H1 (cell line): ENCODE data around the gene EWSR1. TPM values are rescaled to one million over a fixed set of nuclear protein-coding genes. Genes with fewer than 3 reads are reported as not detected.

Experiments used
- CTCF ChIA-PET: fragments of 300-600 bp; sonication (Branson Sonifier 250); formaldehyde crosslinking; loops from one replicate; lab custom pipeline; 2021; ENCODE audit not compliant: partially characterized antibody; lab: Charles Lee
- POLR2A ChIA-PET: fragments of 300-600 bp; sonication (Branson Sonifier 250); formaldehyde crosslinking; loops from one replicate; lab custom pipeline; 2021; ENCODE audit warnings: inconsistent platforms; ENCODE audit not compliant: partially characterized antibody; lab: Charles Lee
- DNase-seq, 2 experiments: peaks; one replicate each; pipeline versions ENCODE4 v3.0.0 to v3.0.0-alpha.2; 2010 to 2022; ENCODE audit warnings: low spot score in 2 of 2, low read depth in 1 of 2, mixed read lengths in 1 of 2
- FAIRE-seq: peaks from 2 replicates; lab custom pipeline; 2011; peaks lifted over from hg19 to GRCh38; lab: Jason Lieb, UNC
- H2AFZ ChIP-seq: 2 replicates; pipeline ENCODE4 v1.8.1; 2012; ENCODE audit warnings: low read length, inconsistent platforms
- H2AK5ac ChIP-seq: 2 replicates; pipeline ENCODE4 v1.6.1; 2013; ENCODE audit warnings: low read depth, low read length
- H2BK120ac ChIP-seq: replicated peaks from 2 replicates; pipeline ENCODE3; 2013; ENCODE audit warnings: low read depth, low read length, inconsistent platforms
- H2BK12ac ChIP-seq: 2 replicates; pipeline ENCODE4 v1.6.1; 2013; ENCODE audit warnings: low read depth, low read length
- H2BK15ac ChIP-seq: 2 replicates; pipeline ENCODE4 v1.6.1; 2013; ENCODE audit warnings: low read length
- H2BK20ac ChIP-seq: 2 replicates; pipeline ENCODE4 v1.6.1; 2013; ENCODE audit warnings: low read length
- H2BK5ac ChIP-seq: 2 replicates; pipeline ENCODE4 v1.6.1; 2013; ENCODE audit warnings: low read depth, low read length
- H3K14ac ChIP-seq: 2 replicates; pipeline ENCODE4 v1.6.1; 2013; ENCODE audit warnings: inconsistent platforms; ENCODE audit not compliant: insufficient read length
- H3K18ac ChIP-seq: 2 replicates; pipeline ENCODE4 v1.6.1; 2013; ENCODE audit warnings: low read length; ENCODE audit errors: extremely low read depth
- H3K23ac ChIP-seq: 2 replicates; pipeline ENCODE4 v1.6.1; 2013; ENCODE audit warnings: inconsistent platforms; ENCODE audit not compliant: insufficient read length
- H3K23me2 ChIP-seq: 2 replicates; pipeline ENCODE4 v1.6.1; 2013; ENCODE audit warnings: low read depth, low read length
- H3K27ac ChIP-seq: 2 replicates; pipeline ENCODE4 v1.6.1; 2011; ENCODE audit warnings: low read depth, low read length, inconsistent platforms
- H3K27me3 ChIP-seq, 4 experiments: replicated peaks in 1 of 4; 1 replicate in 1 of 4; 2 replicates in 3 of 4; pipeline versions ENCODE4 v1.6.1 to v1.8.1; 2011 to 2013; ENCODE audit warnings: low read length in 3 of 4, mild to moderate bottlenecking in 3 of 4, inconsistent platforms in 2 of 4, mixed read lengths in 2 of 4, moderate library complexity in 1 of 4; ENCODE audit not compliant: control insufficient read depth in 3 of 4, insufficient read depth in 3 of 4; ENCODE audit errors: extremely low read depth in 1 of 4
- H3K36me3 ChIP-seq, 4 experiments: 2 replicates each; pipeline versions ENCODE4 v1.6.1 to v1.8.1; 2011 to 2013; ENCODE audit warnings: mild to moderate bottlenecking in 4 of 4, low read length in 3 of 4, moderate library complexity in 2 of 4, control low read depth in 1 of 4, inconsistent platforms in 1 of 4; ENCODE audit not compliant: insufficient read depth in 4 of 4, control insufficient read depth in 2 of 4
- H3K4ac ChIP-seq: replicated peaks from 2 replicates; pipeline ENCODE3; 2013; ENCODE audit warnings: low read length, low read depth, mixed read lengths, inconsistent platforms; ENCODE audit not compliant: insufficient read length
- H3K4me1 ChIP-seq, 4 experiments: replicated peaks in 1 of 4; 1 replicate in 1 of 4; 2 replicates in 3 of 4; pipeline versions ENCODE4 v1.6.1 to v1.8.1; 2011 to 2013; ENCODE audit warnings: low read length in 3 of 4, inconsistent platforms in 2 of 4, mixed read lengths in 1 of 4; ENCODE audit not compliant: insufficient read depth in 4 of 4, control insufficient read depth in 3 of 4
- H3K4me2 ChIP-seq, 2 experiments: 2 replicates each; pipeline versions ENCODE4 v1.6.1 to v1.8.1; 2011 to 2013; ENCODE audit warnings: low read depth in 2 of 2, low read length in 2 of 2, control low read depth in 1 of 2, inconsistent platforms in 1 of 2, mild to moderate bottlenecking in 1 of 2; ENCODE audit not compliant: insufficient read depth in 1 of 2
- H3K4me3 ChIP-seq, 4 experiments: fragments of 200-600, 300-600 bp in 1 of 4; sonication (generic), shearing (Covaris generic), sonication (Bioruptor Twin) in 1 of 4; 2 replicates each; pipeline versions ENCODE4 v1.5.1 to v1.8.1; 2011 to 2016; ENCODE audit warnings: low read length in 4 of 4, low read depth in 3 of 4, control low read depth in 2 of 4, inconsistent platforms in 2 of 4, mild to moderate bottlenecking in 2 of 4, mixed read lengths in 1 of 4, moderate library complexity in 1 of 4; ENCODE audit not compliant: insufficient read depth in 2 of 4; ENCODE audit errors: extremely low read depth in 1 of 4
- H3K56ac ChIP-seq: replicated peaks from 2 replicates; pipeline ENCODE3; 2013; ENCODE audit warnings: low read depth, mild to moderate bottlenecking, mixed read lengths, low read length, inconsistent platforms; ENCODE audit not compliant: insufficient read length
- H3K79me1 ChIP-seq: 2 replicates; pipeline ENCODE4 v1.6.1; 2013; ENCODE audit warnings: low read depth, low read length, control low read depth
- H3K79me2 ChIP-seq, 2 experiments: 2 replicates each; pipeline versions ENCODE4 v1.6.1 to v1.8.1; 2012 to 2013; ENCODE audit warnings: low read length in 2 of 2, mild to moderate bottlenecking in 2 of 2, inconsistent platforms in 1 of 2; ENCODE audit not compliant: insufficient read depth in 2 of 2, control insufficient read depth in 1 of 2
- H3K9ac ChIP-seq, 4 experiments: replicated peaks in 1 of 4; 1 replicate in 1 of 4; 2 replicates in 3 of 4; pipeline versions ENCODE4 v1.6.1 to v1.8.1; 2011 to 2013; ENCODE audit warnings: low read depth in 3 of 4, low read length in 3 of 4, control low read depth in 2 of 4, mild to moderate bottlenecking in 2 of 4, moderate library complexity in 2 of 4, inconsistent platforms in 1 of 4; ENCODE audit errors: extremely low read depth in 1 of 4
- H3K9me3 ChIP-seq, 2 experiments: 2 replicates each; pipeline versions ENCODE4 v1.6.1 to v1.8.1; 2012 to 2013; ENCODE audit warnings: mild to moderate bottlenecking in 2 of 2, moderate library complexity in 2 of 2, control low read depth in 1 of 2, inconsistent platforms in 1 of 2, low read depth in 1 of 2, low read length in 1 of 2, mixed read lengths in 1 of 2; ENCODE audit not compliant: insufficient read depth in 2 of 2
- H4K20me1 ChIP-seq, 2 experiments: replicated peaks in 1 of 2; 2 replicates each; pipeline versions ENCODE3 to v1.8.1; 2011 to 2013; ENCODE audit warnings: inconsistent platforms in 2 of 2, low read length in 2 of 2, mild to moderate bottlenecking in 1 of 2; ENCODE audit not compliant: insufficient read depth in 2 of 2, control insufficient read depth in 1 of 2
- H4K5ac ChIP-seq: 2 replicates; pipeline ENCODE4 v1.6.1; 2013; ENCODE audit warnings: low read length, low read depth, mixed read lengths, inconsistent platforms; ENCODE audit not compliant: insufficient read length
- H4K8ac ChIP-seq: 2 replicates; pipeline ENCODE4 v1.8.0; 2013; ENCODE audit warnings: mild to moderate bottlenecking, moderate library complexity, low read length, inconsistent platforms; ENCODE audit not compliant: insufficient read depth; ENCODE audit errors: extremely low read depth
- H4K91ac ChIP-seq: replicated peaks from 2 replicates; pipeline ENCODE3; 2013; ENCODE audit warnings: low read length, mixed read lengths, inconsistent platforms; ENCODE audit not compliant: insufficient read length
- FOSL1 ChIP-seq: IDR thresholded peaks from 2 replicates; pipeline ENCODE4 v1.6.1; 2011; ENCODE audit warnings: mild to moderate bottlenecking, low read depth, low read length, moderate library complexity; ENCODE audit not compliant: insufficient read depth
- NANOG ChIP-seq: IDR thresholded peaks from 2 replicates; pipeline ENCODE4 v1.6.1; 2011; ENCODE audit warnings: low read length, low read depth, mild to moderate bottlenecking, inconsistent platforms; ENCODE audit not compliant: insufficient read depth, poor library complexity, severe bottlenecking
- POLR2A ChIP-seq, 2 experiments: IDR thresholded peaks; 1 replicate in 1 of 2; 2 replicates in 1 of 2; pipeline ENCODE4 v1.6.1; 2011; ENCODE audit warnings: low read depth in 2 of 2, low read length in 2 of 2, mild to moderate bottlenecking in 2 of 2; ENCODE audit errors: control extremely low read depth in 1 of 2
- SP2 ChIP-seq: IDR thresholded peaks from 2 replicates; pipeline ENCODE4 v1.6.1; 2012; ENCODE audit warnings: mild to moderate bottlenecking, low read length, inconsistent platforms
- WGBS, 2 experiments: shearing (Covaris generic) in 1 of 2; methylation state at CpG; one replicate each; pipeline versions ENCODE4 v1.1.6 to v1.1.7; 2013 to 2015; ENCODE audit warnings: low lambda C conversion rate in 2 of 2, mixed read lengths in 2 of 2, inconsistent platforms in 1 of 2, low coverage in 1 of 2, missing lambda C conversion rate in 1 of 2; ENCODE audit not compliant: insufficient replicate concordance in 2 of 2, insufficient coverage in 1 of 2, insufficient read length in 1 of 2; ENCODE audit errors: extremely low coverage in 1 of 2, missing lambda C conversion rate in 1 of 2; 5-methylcytosine and 5-hydroxymethylcytosine counted together
- polyA plus RNA-seq, 7 experiments: library from polyadenylated mRNA; depleted of rRNA in 3 of 7; stranded (reverse) in 5 of 7; unstranded in 2 of 7; fragments of >200 nt in 5 of 7; fragments of 200-250 nt in 2 of 7; gene quantifications; 1 replicate in 5 of 7; 2 replicates in 1 of 7; 4 replicates in 1 of 7; pipeline versions ENCODE4 v1.2.1 to v1.2.3, GENCODE V29; 2011 to 2013; ENCODE audit warnings: missing spikeins in 2 of 7, mixed read lengths in 2 of 7
- total RNA-seq: library from RNA; stranded (reverse); fragmentation: NEBNext Ultra II Directional; extraction: Animal tissue kit (Norgen Biotek cat#: 25700); gene quantifications from 2 replicates; pipeline ENCODE4 v1.2.1, GENCODE V29; 2021

The EWSR1 gene
- total and polyA plus RNA-seq, 2 of the 8 experiments (the other 6 are each of a cell fraction or from before 2014, with no cell fraction given) = 387 to 930 TPM

DNA sequence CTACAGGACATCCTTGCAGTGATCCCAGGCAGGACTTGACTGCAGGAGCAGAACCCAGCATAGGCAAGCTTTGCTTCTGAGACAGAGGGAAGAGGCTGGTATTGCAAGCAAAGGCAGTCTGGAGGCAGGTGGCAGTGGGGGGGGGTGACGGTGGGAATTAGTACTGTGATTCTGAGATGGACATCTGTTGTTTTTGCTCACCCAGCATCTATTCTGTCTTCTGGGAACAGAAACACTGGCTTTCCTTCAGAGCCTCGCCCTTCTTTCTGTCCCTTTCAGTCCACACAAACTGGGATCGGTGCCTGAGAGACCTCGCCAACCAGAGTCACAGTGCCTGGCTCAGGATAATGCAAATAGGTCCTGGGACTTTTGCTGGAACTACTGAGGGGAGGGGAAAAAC, 78.6 kb downstream of the EWSR1 start:
- H2BK15ac ChIP-seq = no peak overlapping the region
- H3K56ac ChIP-seq = no peak overlapping the region
- no peak overlapping the region for H3K23ac ChIP-seq
- no peak overlapping the region for H2AFZ ChIP-seq
- H4K8ac ChIP-seq = no peak overlapping the region
- H4K91ac ChIP-seq = no peak overlapping the region
- H3K79me2 ChIP-seq = no peaks in the 10 kb centered on the region
- peaks cover 11 to 38% (median 30%) of the 10 kb centered on the region in 4 experiments; a peak in 6 of 8 replicates for H3K36me3 ChIP-seq
- no peaks in the 10 kb centered on the region for H3K27me3 ChIP-seq
- 88% methylated on average over 4 of the region's 4 CpGs; no CpG with 5 or more reads in 1 of the 2 experiments for WGBS, 2 experiments
- no peak overlapping the region for H2BK120ac ChIP-seq
- TF ChIP-seq NANOG (no peak), FOSL1 (no peak), POLR2A (IDR thresholded peaks at IDR 0.05; ENCODE audit: control extremely low read depth in 1 of 2, low read depth in 2 of 2, low read length in 2 of 2) (no peak), SP2 (no peak)
- no peak overlapping the region for H3K4me3 ChIP-seq
- 0 out of 7 replicates have a peak overlapping the region, but pooled peaks of 2 of the 4 experiments have one; percentile 4 to 19 for H3K9ac ChIP-seq
- H3K4ac ChIP-seq = no peak overlapping the region
- ChIA-PET POLR2A (interaction anchor here (0.6 to 2.4 kb wide), 2 partner anchors 10 to 78 kb away, joined by 3 to 7 read pairs; no protein-coding TSS in a partner anchor), CTCF (interaction anchor here (0.5 to 1.3 kb wide), 4 partner anchors 13 to 176 kb away, joined by 3 to 8 read pairs (median 3); no protein-coding TSS in a partner anchor)
- no peak overlapping the region for H3K4me2 ChIP-seq
- no peak overlapping the region for H2BK20ac ChIP-seq
- H3K14ac ChIP-seq = no peak overlapping the region
- no peaks in the 10 kb centered on the region for H3K4me1 ChIP-seq
- no peak overlapping the region for H4K5ac ChIP-seq
- H2BK12ac ChIP-seq = no peak overlapping the region
- no peak for FAIRE-seq
- DNase-seq = no peak
- no peak overlapping the region for H2AK5ac ChIP-seq
- no peak overlapping the region for H2BK5ac ChIP-seq
- no peaks in the 10 kb centered on the region for H3K79me1 ChIP-seq
- H3K23me2 ChIP-seq = no peaks in the 10 kb centered on the region
- H4K20me1 ChIP-seq = peaks cover 1 to 12% of the 10 kb centered on the region in 2 experiments
- H3K27ac ChIP-seq = no peak overlapping the region
- no peak overlapping the region for H3K18ac ChIP-seq
- no peaks in the 10 kb centered on the region for H3K9me3 ChIP-seq
